ENCODE measurements around the gene TEC.
A peak's percentile ranks its signal among the peaks of the same experiment; 100 is the strongest.
"Not testable (repeated sequence)": the region's sequence is repeated elsewhere in the genome, so short reads cannot be mapped to it uniquely, and the experiment has no call there.

The TEC gene

DNA sequence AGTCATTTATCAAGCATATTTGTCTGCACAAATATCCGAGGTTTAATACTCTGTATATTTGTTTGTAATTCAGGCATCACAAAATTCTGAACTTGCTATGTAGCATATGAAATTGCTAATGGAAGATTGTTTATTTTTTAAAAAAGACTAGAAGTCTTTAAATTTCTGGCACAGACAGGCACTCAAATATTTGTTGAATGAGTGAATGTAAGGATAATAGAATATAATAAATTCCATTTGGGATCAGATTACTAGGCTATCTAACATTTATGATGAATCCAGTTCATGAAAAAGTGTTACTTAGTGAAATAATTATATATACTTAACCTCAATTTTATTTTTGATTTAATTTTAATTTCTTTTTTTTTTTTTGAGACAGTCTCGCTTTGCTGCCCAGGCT lies 30.4 kb upstream of the TEC start:
- H3K4me3 ChIP-seq (replicated peaks; ENCODE audit: low read depth, low read length) = no peak overlapping the region
- TF ChIP-seq, protein P1, sequence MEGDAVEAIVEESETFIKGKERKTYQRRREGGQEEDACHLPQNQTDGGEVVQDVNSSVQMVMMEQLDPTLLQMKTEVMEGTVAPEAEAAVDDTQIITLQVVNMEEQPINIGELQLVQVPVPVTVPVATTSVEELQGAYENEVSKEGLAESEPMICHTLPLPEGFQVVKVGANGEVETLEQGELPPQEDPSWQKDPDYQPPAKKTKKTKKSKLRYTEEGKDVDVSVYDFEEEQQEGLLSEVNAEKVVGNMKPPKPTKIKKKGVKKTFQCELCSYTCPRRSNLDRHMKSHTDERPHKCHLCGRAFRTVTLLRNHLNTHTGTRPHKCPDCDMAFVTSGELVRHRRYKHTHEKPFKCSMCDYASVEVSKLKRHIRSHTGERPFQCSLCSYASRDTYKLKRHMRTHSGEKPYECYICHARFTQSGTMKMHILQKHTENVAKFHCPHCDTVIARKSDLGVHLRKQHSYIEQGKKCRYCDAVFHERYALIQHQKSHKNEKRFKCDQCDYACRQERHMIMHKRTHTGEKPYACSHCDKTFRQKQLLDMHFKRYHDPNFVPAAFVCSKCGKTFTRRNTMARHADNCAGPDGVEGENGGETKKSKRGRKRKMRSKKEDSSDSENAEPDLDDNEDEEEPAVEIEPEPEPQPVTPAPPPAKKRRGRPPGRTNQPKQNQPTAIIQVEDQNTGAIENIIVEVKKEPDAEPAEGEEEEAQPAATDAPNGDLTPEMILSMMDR (IDR thresholded peaks at IDR 0.05; ENCODE audit: low read length, missing control alignments) = no peak
- DNase-seq (ENCODE audit: low read depth) = no peak

DNA sequence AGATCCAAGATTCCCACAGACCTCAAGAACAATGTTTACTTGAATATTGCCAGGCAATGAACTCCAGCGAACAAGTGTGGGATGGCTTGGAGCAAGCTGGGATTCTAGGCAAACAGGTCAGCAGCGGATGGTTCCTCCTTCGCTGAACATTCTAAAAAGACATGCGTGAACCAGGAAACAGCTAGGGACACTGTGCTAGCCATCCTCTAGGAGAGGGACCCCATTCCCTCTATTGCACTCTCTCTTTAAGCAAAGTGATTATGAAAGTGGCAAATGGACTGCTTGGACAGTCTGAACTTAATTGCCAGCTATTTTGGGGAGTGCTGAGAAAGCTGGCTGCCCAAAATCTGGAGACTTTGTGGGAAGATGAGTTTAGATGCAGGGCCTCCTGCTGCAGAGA lies 29.9 kb upstream of the TEC start:
- no peak overlapping the region for H3K4me3 ChIP-seq (replicated peaks; ENCODE audit: low read depth, low read length)
- TF ChIP-seq, protein P1 (IDR thresholded peaks at IDR 0.05; ENCODE audit: low read length, missing control alignments) = no peak
- DNase-seq (ENCODE audit: low read depth) = no peak

DNA sequence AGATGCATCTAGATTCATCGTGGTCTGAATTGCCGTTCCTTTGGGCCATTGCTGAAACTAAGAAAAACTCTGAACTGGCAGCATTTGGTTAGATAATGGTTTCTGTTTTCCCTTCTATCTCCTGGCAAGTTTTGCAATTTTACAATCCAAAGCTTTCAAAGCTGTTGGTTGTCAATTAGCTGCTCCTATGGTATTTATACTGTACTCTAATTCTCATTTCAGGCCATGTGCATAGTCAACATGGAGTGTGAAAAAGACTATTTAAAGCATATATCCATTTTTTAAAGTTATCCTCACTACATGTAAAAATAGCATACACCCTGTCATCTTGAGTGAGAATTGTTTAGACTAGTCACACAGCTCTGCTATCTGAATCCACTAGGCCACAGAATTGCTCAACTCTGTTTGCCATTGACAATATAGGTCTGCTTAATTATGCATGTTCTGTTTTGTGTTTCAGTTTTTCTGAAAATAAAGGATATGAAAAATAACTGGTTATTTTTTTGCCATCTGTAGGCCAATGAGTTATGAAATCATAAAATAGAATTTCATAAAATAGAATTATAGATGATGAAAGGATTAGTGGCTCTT lies 27.7 kb upstream of the TEC start:
- TF ChIP-seq, protein P1 (IDR thresholded peaks at IDR 0.05; ENCODE audit: low read length, missing control alignments) = no peak
- DNase-seq (ENCODE audit: low read depth) = no peak
- no peak overlapping the region for H3K4me3 ChIP-seq (replicated peaks; ENCODE audit: low read depth, low read length)

DNA sequence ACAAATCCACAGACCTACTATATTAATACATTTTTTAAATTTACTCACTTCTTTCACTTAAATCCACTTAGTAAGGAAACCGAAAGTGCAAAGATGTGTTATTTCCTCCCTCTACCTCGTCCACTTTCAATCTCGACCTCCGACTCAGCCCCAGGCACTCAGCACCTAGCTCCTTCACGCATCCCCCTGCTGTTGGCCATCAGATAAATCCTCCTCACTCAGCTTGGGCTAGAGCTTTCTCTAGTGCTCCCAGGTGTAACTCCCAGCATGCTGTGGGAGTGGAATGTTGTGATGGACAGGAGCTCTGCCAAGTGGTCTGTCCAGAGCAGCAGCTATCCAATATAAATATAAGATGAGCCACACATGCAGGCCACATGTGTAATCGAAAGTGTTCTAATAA lies 26.7 kb upstream of the TEC start:
- TF ChIP-seq, protein P1 (IDR thresholded peaks at IDR 0.05; ENCODE audit: low read length, missing control alignments) = no peak
- no peak overlapping the region for H3K4me3 ChIP-seq (replicated peaks; ENCODE audit: low read depth, low read length)
- DNase-seq (ENCODE audit: low read depth) = no peak

DNA sequence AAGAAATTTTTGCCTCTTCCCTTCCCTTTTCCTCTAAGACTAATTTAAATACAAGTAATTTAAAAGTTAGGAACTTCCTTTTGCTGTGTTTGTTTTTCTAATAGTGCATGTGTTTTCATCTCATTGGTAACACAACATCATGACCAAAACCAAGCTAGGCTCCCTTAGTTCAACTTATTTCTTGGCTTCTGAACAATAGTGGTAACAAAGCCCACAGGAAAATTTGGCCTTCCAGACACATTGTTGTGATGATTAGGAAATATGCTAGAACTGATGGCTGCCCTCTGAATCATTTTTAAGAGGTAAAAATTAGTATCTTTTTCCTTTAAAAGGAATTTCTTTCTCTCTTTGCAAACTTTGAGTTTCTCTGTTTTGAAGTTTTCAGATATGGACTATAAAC lies 25.5 kb upstream of the TEC start:
- no peak overlapping the region for H3K4me3 ChIP-seq (replicated peaks; ENCODE audit: low read depth, low read length)
- TF ChIP-seq, protein P1 (IDR thresholded peaks at IDR 0.05; ENCODE audit: low read length, missing control alignments) = no peak
- DNase-seq (ENCODE audit: low read depth) = peak; percentile 29

DNA sequence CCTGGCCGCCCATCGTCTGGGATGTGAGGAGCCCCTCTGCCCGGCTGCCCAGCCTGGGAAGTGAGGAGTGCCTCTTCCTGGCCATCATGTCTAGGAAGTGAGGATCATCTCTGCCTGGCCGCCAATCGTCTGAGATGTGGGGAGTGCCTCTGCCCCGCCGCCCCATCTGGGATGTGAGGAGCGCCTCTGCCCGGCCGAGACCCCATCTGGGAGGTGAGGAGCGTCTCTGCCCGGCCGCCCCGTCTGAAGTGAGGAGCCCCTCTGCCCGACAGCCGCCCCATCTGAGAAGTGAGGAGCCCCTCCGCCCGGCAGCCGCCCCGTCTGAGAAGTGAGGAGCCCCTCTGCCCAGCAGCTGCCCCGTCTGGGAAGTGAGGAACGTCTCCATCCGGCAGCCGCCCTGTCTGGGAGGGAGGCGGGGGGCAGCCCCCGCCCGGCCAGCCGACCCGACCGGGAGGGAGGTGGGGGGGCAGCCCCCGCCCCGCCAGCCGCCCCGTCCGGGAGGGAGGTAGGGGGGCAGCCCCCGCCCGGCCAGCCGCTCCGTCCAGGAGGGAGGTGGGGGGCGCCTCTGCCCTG lies 22.7 kb upstream of the TEC start:
- not testable (repeated sequence) for H3K4me3 ChIP-seq (replicated peaks; ENCODE audit: low read depth, low read length); DNase-seq (ENCODE audit: low read depth)

DNA sequence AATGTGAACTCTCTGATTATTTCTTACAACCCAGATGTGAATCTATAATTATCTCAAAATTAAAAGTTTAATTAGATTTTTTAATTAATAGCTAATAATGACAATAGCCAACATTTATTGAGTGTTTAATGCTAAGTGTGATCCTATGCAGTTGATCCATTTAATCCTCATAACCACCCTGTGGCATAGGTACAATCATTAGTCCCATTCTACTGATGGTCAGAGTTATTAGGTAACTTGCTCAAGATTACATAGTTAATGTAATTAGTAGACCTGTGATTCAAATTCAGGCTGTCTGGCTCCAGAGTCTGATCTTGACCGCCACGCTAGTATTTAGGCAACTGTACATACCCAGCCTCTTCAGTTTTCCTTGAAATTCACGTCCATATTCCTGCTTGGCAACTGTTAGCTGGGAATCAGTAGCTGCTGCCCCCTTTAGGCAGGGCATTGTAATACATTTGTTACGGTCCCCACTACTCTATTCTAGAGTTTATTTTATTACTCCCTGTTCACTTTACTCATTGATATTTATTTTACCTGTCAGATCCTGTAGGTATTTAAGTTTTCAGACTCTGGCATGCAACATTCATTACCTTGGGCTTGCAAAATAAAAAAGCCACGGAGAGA lies 20.6 kb upstream of the TEC start:
- peak; percentile 31 for DNase-seq (ENCODE audit: low read depth)

DNA sequence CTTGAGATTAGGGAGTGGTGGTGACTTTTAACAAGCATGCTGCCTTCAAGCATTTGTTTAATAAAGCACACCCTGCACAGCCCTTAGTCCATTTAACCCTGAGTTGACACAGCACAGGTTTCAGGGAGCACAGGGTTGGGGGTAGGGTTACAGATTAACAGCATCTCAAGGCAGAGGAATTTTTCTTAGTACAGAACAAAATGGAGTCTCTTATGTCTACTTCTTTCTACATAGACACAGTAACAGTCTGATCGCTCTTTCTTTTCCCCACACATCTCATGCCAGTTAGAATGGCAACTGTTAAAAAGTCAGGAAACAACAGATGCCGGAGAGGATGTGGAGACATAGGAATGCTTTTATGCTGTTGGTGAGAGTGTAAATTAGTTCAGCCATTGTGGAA lies 16.4 kb upstream of the TEC start:
- DNase-seq (ENCODE audit: low read depth); H3K4me3 ChIP-seq (replicated peaks; ENCODE audit: low read depth, low read length): not testable (repeated sequence)

More for the DNA sequence above, 20.6 kb upstream of the TEC start:
- TF ChIP-seq, protein P1 (IDR thresholded peaks at IDR 0.05; ENCODE audit: low read length, missing control alignments) = peak; percentile 68
- H3K4me3 ChIP-seq (replicated peaks; ENCODE audit: low read depth, low read length) = no peak overlapping the region

DNA sequence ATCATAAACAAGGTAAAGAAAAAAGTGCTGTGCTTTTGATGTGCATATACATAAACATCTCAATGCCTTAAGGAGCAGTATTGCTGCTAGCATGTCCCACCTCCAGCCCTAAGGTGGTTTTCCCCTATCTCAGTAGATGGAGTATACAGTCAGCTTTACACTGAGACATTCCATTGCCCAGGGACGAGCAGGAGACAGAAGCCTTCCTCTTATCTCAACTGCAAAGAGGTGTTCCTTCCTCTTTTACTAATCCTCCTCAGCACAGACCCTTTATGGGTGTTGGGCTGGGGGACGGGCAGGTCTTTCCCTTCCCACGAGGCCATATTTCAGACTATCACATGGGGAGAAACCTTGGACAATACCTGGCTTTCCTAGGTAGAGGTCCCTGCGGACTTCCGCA lies 16.0 kb upstream of the TEC start:
- DNase-seq (ENCODE audit: low read depth); H3K4me3 ChIP-seq (replicated peaks; ENCODE audit: low read depth, low read length): not testable (repeated sequence)
